ENCODE measurements around the gene ASXL1.

Gene ASXL1

DNA sequence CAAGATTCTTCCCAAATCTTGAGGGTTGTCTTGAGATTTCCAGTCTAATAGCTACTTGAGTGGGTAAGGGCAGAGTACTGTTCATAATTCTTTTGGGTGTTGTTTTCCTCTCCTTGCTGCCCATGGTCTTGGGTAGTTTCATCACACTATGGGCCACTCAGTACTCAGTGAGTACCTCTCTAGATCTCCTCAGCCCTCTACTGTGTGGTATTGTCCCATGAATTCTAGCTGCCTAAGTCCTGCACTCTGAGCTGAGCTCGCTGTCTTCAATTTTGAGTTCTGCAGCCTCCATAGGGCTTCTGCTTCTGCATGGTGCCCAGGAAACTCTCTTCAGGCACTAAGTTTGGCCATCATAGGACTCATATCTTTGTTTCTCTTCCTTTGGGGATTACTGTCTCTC is 42.3 kb downstream of the ASXL1 start:
- TF ChIP-seq FOXP2 (optimal IDR thresholded peaks at IDR 0.05; ENCODE audit: borderline replicate concordance, extremely low read depth, extremely low read length, insufficient read depth) (no peak), POLR2AphosphoS5 (IDR thresholded peaks at IDR 0.05; ENCODE audit: low read depth, low read length) (no peak), TAF1 (IDR thresholded peaks at IDR 0.05; ENCODE audit: borderline replicate concordance, insufficient read depth, low read length) (no peak), SIN3A (IDR thresholded peaks at IDR 0.05; ENCODE audit: borderline replicate concordance, insufficient read depth, low read length) (no peak)
- TF ChIP-seq, protein P1, sequence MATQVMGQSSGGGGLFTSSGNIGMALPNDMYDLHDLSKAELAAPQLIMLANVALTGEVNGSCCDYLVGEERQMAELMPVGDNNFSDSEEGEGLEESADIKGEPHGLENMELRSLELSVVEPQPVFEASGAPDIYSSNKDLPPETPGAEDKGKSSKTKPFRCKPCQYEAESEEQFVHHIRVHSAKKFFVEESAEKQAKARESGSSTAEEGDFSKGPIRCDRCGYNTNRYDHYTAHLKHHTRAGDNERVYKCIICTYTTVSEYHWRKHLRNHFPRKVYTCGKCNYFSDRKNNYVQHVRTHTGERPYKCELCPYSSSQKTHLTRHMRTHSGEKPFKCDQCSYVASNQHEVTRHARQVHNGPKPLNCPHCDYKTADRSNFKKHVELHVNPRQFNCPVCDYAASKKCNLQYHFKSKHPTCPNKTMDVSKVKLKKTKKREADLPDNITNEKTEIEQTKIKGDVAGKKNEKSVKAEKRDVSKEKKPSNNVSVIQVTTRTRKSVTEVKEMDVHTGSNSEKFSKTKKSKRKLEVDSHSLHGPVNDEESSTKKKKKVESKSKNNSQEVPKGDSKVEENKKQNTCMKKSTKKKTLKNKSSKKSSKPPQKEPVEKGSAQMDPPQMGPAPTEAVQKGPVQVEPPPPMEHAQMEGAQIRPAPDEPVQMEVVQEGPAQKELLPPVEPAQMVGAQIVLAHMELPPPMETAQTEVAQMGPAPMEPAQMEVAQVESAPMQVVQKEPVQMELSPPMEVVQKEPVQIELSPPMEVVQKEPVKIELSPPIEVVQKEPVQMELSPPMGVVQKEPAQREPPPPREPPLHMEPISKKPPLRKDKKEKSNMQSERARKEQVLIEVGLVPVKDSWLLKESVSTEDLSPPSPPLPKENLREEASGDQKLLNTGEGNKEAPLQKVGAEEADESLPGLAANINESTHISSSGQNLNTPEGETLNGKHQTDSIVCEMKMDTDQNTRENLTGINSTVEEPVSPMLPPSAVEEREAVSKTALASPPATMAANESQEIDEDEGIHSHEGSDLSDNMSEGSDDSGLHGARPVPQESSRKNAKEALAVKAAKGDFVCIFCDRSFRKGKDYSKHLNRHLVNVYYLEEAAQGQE (IDR thresholded peaks at IDR 0.05; ENCODE audit: insufficient read depth in 1 of 2, low read depth in 2 of 2, low read length in 2 of 2): no peak

DNA sequence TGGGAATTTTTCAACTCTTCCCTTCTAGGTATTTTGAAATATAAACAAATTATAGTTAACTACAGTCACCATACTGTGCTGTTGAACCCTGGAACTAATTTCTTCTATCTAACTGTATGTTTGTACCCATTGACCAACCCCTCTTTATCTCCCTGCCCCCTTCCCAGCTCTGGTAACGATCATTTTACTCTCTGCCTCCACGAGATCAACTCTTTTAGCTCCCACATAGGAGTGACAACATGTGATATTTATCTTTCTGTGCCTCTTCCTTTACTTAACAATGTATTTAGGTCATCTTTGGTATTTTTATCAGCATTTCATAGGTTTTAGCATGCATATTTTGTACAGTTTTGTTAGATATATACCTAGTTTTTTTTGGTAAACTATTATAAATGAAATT is 45.9 kb downstream of the ASXL1 start:
- no peak for TF ChIP-seq TAF1 (IDR thresholded peaks at IDR 0.05; ENCODE audit: borderline replicate concordance, insufficient read depth, low read length)
- TF ChIP-seq SIN3A (IDR thresholded peaks at IDR 0.05; ENCODE audit: borderline replicate concordance, insufficient read depth, low read length): no peak
- TF ChIP-seq, protein P1 (IDR thresholded peaks at IDR 0.05; ENCODE audit: insufficient read depth in 1 of 2, low read depth in 2 of 2, low read length in 2 of 2): no peak
- TF ChIP-seq POLR2AphosphoS5 (IDR thresholded peaks at IDR 0.05; ENCODE audit: low read depth, low read length): no peak
- TF ChIP-seq FOXP2 (optimal IDR thresholded peaks at IDR 0.05; ENCODE audit: borderline replicate concordance, extremely low read depth, extremely low read length, insufficient read depth): no peak

DNA sequence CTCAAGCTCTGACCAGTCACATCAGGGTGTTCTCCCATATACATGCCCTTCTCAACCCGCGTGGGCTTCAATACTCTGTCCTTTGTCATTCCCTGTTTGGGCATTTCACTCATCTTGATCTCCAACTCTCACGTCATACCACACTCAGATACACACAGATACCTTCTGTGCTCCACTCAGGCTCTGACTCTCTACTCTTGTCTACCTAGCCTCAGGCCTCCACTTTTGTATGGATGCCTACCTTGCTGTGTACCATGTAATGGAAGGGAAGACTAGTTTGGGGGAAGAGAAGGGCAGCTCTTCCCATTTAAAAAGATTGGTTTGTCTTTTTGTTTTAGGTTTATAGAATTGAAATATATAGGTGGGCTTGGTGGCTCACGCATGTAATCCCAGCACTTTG is 48.6 kb downstream of the ASXL1 start:
- no peak for TF ChIP-seq POLR2AphosphoS5 (IDR thresholded peaks at IDR 0.05; ENCODE audit: low read depth, low read length)
- TF ChIP-seq SIN3A (IDR thresholded peaks at IDR 0.05; ENCODE audit: borderline replicate concordance, insufficient read depth, low read length): no peak
- TF ChIP-seq FOXP2 (optimal IDR thresholded peaks at IDR 0.05; ENCODE audit: borderline replicate concordance, extremely low read depth, extremely low read length, insufficient read depth): no peak
- no peak for TF ChIP-seq TAF1 (IDR thresholded peaks at IDR 0.05; ENCODE audit: borderline replicate concordance, insufficient read depth, low read length)
- TF ChIP-seq, protein P1 (IDR thresholded peaks at IDR 0.05; ENCODE audit: insufficient read depth in 1 of 2, low read depth in 2 of 2, low read length in 2 of 2): no peak

DNA sequence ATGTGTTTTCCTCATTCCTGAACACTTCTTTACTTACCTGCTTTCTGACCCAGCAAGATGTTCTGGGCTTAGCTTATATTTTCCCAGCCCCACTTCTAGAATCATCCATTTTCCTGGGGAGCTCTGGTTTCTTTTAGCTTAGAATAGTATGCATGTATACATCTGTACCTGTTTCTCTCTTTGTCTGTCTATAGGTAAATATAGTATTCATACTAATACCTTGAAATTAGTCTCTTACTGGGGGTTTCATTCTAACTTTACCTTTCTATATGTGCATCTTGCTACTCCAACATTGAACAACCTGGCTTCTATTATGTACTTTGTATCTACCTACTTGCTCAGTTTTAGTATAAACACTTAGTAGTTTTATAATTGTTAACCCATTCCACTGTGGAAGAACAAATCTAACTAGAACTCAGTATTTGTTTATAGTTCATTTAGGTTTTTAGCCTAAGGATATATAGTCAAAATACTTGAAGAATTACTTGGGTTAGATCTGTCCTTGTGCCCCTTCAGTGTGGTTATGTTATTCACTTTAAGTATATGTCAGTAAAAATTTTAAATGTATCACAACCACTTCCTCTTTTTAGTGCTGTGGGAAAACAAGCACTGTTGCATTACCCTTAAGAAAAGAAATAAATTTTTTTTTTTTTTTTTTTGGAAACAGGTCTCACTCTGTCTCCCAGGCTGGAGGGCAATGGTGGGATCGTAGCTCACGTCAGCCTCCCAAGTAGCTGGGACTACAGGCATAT is 54.0 kb downstream of the ASXL1 start:
- TF ChIP-seq SIN3A (IDR thresholded peaks at IDR 0.05; ENCODE audit: borderline replicate concordance, insufficient read depth, low read length) (no peak), POLR2AphosphoS5 (IDR thresholded peaks at IDR 0.05; ENCODE audit: low read depth, low read length) (no peak), FOXP2 (optimal IDR thresholded peaks at IDR 0.05; ENCODE audit: borderline replicate concordance, extremely low read depth, extremely low read length, insufficient read depth) (no peak), TAF1 (IDR thresholded peaks at IDR 0.05; ENCODE audit: borderline replicate concordance, insufficient read depth, low read length) (no peak)
- TF ChIP-seq, protein P1 (IDR thresholded peaks at IDR 0.05; ENCODE audit: insufficient read depth in 1 of 2, low read depth in 2 of 2, low read length in 2 of 2): no peak

Measured in PFSK-1 (cell line).